CD4-positive, alpha-beta T cell treated with Interleukin-17A for 1 hour (primary cell): ENCODE results near the gene ENPP7.
"Not testable (repeated sequence)": the region's sequence is repeated elsewhere in the genome, so short reads cannot be mapped to it uniquely, and the experiment has no call there.

ENCODE experiments used
- DNase-seq: peaks from one replicate; pipeline ENCODE4 v3.0.0-alpha.2; 2020

The ENPP7 gene

GRCh38 chr17:79750650-79751545, 20.2 kb downstream of the ENPP7 start:
- no peak for DNase-seq

- no peak for DNase-seq
Measured at GRCh38 chr17:79752175-79752574, 21.4 kb downstream of the ENPP7 start.

GRCh38 chr17:79754370-79754769, 23.6 kb downstream of the ENPP7 start:
- no peak for DNase-seq

- not testable (repeated sequence) for DNase-seq
Measured at GRCh38 chr17:79754903-79755302, 24.2 kb downstream of the ENPP7 start.

GRCh38 chr17:79755591-79755990, 24.8 kb downstream of the ENPP7 start:
- no peak for DNase-seq

GRCh38 chr17:79757140-79757745, 26.5 kb downstream of the ENPP7 start:
- no peak for DNase-seq

- no peak for DNase-seq
Measured at GRCh38 chr17:79758271-79758670, 27.5 kb downstream of the ENPP7 start.

- DNase-seq, result no peak
Measured at GRCh38 chr17:79760197-79760906, 29.6 kb downstream of the ENPP7 start.

- DNase-seq, result no peak
Measured at GRCh38 chr17:79761894-79762589, 31.3 kb downstream of the ENPP7 start.

- no peak for DNase-seq
Measured at GRCh38 chr17:79765708-79766107, 35.0 kb downstream of the ENPP7 start.

- DNase-seq, result no peak
Measured at GRCh38 chr17:79769570-79770506, 39.1 kb downstream of the ENPP7 start.

GRCh38 chr17:79771276-79771675, 40.5 kb downstream of the ENPP7 start:
- DNase-seq, result no peak

GRCh38 chr17:79772726-79773125, 42.0 kb downstream of the ENPP7 start:
- DNase-seq, result not testable (repeated sequence)

GRCh38 chr17:79774561-79774975, 43.8 kb downstream of the ENPP7 start:
- no peak for DNase-seq

GRCh38 chr17:79775632-79776031, 44.9 kb downstream of the ENPP7 start:
- DNase-seq, result no peak

GRCh38 chr17:79776376-79777119, 45.8 kb downstream of the ENPP7 start:
- no peak for DNase-seq

GRCh38 chr17:79777120-79777893, 46.6 kb downstream of the ENPP7 start:
- peak; percentile 33 for DNase-seq

- DNase-seq, result peak; percentile 83
Measured at GRCh38 chr17:79777894-79778503, 47.3 kb downstream of the ENPP7 start, which contains the start of gene CBX2. CBX2 (plus strand) TSS chr17:79778148; CDS start chr17:79778236, 88 bp downstream.

GRCh38 chr17:79778504-79779083, 47.9 kb downstream of the ENPP7 start:
- no peak for DNase-seq
